SKM-1 (cell line): ENCODE measurements around the gene CAMKMT.
"Not testable (repeated sequence)": the region's sequence is repeated elsewhere in the genome, so short reads cannot be mapped to it uniquely, and the experiment has no call there.

Experiments
- DNase-seq: peaks from one replicate; lab custom pipeline; 2025; ENCODE audit not compliant: unreplicated experiment; lab: John Stamatoyannopoulos, UW

The CAMKMT gene

DNA sequence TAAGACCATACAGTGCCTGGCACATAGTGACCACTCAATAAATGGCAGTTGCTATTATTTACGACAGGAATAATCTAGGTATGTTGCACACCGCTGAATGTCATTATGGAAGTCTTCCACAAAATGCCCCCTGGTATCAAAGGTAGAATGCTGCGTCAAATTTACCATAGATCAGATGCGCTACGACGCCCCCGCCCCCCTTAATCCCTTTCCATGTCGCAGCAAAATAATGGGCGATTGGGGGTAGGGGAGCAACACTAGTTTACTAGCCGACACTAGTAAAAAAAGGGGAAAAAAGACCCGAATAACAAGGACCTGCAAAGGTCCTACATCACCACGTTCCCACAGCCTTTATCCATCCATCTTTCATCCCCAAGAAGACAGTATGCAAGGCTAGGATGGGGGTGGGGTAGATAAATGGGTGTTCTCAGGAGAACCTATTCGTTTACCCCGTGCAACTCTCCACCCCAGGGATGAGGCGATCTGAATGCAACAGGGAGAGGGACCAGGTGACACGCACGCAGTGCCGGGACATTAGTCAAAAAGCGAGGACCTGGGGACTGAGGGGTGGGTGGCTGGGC is 908 bp upstream of the CAMKMT start:
- DNase-seq, result no peak

DNA sequence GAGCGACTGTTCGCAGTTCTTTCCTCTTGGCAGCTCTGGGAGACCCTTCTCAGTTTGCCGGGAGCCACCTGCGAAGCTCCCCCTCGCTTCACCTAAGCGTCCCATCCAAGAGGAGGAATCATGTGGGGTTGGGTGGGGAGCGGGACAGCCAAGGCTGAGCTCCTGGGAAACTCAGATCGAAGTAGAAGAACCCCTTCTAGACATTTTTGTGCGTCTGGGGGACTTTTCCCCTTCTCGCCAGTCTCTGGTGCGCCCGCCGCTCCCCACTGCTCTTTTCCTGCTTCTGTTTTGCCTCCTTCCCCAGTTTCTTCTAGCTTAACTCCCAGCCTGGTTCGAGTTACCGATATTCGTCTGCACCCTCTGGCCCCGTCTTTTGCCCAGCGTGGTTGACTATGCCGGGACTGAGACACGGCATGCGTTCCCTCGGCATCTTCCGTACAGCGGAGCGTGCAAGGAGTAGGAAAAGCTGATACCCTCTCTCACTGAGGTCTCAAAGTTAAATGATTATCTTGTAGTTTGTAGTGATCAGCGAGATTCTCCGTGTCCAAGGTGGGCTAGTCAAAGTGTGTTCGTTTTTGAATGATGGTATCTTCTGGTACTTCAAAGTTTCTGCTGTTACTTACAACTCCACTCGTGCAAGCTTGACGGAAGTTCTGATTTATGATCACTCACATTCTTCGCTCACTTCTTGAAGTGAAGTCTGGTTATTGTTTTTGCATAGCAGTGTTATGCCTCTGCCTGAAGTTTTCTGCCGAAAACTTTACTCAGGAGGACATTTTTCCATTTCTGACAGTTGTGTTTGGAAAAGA is 664 bp downstream of the CAMKMT start:
- DNase-seq, result peak; percentile 33

DNA sequence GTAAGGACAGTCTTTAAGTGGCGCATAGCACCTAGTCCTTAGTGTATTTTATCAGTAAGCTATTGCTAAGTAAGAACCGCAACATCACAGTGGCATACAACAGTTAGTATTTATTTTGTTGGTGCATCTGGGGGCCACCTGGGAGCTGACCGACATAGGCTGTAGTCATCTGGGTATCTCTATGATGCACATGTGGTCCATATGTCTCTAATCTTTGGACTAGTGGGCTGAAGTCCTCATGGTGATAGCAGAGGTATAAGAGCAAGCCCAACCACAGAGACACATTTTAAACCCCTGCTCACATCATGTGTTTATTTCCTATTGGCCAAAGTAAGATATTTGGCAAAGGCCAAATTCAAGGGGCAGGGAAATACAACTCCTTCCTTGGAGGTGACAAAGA is 2.9 kb downstream of the CAMKMT start:
- no peak for DNase-seq

DNA sequence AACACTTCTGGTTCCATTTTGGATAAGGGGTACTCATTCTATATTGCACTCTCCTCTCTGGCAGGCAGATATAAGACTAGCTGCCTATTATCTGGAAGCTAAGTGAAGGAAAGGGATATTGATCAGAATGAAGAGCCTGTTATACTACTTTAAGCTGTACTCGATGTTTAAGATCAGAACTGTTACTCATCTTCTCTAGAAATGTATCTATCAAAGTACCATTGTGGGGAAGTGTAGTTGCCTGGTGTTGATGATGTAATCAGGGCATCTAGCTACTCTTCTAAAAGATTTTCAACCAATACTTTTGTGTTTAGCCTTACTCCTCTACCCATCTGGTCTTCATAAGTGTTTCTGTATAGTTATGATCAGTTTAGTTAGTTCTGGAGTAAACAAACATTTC is 5.8 kb downstream of the CAMKMT start:
- DNase-seq, result no peak

DNA sequence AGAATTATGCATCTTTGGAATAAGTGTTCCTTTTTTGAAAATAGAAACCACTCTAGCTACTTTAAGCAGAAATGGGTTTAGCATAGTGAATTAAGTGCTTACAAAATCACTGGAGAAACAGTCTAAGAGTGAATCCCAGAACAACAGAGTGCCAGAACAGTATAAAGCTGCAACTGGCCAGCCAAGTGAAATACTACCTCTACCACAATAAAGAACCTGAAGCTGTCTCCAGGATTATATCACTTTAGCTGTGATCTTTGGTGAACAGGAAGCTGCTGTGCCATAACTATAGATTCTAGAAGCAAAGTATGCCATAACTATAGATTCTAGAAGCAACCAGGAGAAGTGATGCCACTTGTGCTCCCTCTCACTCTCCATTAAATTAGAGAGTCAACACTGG is 7.6 kb downstream of the CAMKMT start:
- no peak for DNase-seq

DNA sequence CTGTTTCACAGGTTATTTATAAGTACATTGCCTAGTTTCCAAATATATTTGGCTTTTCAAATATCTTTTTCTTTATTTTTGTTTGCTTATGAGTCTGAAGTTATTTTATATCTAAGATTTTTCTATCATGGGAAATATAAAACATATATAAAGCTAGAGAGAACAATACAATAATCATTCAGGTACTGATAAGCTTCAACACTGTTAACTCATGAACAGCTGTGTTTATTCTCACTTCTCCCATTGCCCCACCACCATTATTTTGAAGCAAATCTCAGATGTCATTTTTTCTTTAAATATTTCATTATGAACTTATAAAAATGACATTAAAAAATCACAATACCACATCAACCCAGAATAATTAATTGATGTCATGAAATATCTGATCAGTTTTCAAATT is 9.7 kb downstream of the CAMKMT start:
- DNase-seq, result no peak

DNA sequence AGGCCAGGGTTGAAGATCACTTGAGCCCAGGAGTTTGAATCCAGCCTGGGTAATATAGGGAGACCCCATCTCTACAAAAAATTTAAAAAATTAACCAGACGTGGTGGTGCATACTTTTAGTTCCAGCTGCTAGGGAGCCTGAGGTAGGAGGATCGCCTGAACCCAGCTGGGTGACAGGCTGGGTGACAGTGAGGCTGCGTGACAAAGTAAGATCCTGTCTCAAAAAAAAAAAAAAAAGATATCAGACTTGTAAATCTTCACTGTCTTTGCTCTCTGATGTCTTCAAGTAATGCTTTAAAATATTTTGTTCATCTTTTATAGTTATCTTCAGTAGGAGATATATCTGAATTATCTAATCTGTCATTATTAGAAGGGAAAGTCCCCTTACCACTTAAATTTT is 10.5 kb downstream of the CAMKMT start:
- DNase-seq, result no peak

DNA sequence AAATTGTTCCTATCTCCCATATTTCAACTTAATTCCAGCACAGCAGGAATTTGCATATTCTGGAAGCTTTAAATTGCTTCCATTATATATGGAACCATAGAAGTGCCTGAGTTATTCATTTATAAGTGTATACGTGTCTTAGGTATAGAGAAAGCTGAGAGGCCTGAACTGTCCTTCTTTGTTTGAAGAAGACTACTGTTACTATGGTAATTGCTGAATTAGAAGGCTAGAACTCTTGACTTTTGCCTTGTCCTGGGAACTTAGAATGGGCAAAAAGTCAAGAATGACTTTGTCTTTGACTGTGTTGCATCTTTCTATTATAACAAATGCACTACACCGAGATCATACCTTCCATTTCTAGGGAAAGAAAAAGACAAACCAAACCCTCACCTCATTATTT is 15.7 kb downstream of the CAMKMT start:
- DNase-seq, result no peak

DNA sequence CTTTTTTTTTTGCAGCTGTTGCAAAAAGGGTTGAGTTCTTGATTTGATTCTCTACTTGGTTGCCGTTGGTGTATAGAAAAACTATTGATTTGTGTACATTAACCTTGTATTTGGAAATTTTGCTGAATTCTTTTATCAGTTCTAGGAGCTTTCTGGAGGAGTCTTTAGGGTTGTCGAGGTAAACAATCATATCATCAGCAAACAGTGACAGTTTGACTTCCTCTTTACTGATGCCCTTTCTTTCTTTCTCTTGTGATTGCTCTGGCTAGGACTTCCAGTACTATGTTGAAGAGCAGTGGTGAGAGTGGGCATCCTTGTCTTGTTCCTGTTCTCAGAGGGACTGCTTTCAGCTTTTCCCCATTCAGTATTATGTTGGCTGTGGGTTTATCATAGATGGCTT is 23.5 kb downstream of the CAMKMT start:
- not testable (repeated sequence) for DNase-seq

DNA sequence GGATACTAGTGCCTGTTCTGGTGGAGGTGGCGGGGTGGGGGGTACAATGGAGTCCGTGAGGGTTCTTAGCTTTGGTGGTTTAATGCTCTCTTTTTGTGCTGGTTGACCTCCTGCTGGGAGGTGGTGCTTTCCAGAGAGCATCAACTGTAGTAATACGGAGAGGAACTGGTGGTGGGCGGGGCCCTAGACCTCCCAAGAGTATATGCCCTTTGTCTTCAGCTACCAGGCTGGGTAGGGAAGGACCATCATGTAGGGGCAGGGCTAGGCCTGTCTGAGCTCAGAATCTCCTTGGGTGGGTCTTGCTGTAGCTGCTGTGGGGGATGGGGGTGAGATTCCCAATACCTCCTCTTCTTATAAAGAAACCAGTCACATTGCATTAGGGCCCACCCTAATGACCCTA is 27.1 kb downstream of the CAMKMT start:
- no peak for DNase-seq

DNA sequence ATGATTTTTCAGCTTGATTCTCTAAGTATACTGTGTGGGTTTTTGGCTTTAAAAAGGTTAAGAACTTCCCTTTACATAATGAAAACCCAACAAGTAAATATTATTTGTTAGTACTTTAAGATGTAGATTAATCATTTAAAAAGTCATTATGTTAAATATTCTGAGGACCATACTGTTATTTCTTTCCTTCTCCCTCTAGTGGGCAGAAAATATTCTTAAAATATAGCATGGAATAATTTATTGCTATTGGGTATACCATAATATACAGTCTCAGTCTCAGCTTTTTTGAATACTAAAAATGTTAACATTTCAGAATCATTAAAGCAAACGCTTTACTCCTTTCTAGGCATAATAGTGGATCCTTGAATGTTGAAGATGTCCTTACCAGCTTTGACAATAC is 28.1 kb downstream of the CAMKMT start:
- no peak for DNase-seq

DNA sequence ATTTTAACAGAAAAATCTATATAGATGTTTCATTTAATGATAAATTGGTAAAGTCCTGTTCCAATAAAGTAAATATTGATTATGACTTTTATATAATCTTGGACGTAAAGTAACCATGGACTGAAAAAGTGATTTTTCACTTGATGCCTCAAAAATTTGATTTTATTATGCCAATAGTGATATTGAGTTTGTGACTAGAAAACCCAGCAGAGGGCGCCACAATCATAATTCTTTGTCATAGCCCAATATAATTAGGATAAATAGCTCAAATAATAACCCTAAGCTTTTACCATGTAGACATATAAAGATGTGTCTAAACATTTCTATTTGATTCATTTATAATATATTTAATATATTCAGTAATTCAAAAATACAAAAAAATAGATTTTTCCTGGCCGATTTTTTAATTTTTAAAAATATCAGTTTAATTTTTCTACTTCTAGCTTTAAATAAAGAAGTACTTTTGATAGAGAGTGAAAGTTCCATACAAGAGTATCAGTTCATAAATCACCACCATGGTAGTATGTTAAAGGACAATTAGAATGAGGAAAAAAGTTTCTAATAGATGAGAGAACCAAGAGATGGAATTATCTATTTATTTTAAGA is 30.7 kb downstream of the CAMKMT start:
- peak; percentile 22 for DNase-seq

DNA sequence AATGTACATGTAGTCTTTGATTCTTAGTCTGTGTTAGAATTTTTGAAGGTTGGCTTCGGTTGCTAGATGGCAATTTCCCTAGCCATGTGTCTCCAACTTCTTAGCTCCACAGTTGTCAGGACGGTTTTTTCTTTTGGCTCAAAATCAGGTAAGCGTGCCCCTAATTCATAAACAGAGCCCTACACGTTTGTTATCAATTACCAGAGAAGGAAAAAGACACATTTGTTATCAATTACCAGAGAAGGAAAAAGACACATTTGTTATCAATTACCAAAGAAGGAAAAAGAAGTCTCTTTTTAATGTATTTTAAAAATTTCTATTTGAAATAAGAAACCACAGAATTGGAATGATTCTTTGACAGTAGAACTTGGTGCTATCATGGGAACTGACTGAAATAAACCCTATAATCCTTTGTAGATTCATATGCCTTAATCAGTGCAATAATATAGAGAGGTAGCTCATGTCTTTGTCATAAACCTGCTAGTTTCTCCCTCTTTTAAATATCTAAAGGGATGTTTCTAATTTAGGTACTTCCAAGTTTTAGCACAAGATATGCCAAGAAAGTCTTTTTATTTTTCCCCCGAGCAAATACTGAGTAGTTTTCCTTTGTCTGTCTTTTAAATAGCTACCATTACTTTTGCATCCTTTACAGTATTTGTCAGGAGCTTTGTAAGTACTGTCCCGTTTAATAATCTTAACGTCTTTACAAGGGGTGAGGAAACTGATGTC is 35.9 kb downstream of the CAMKMT start:
- DNase-seq, result no peak

DNA sequence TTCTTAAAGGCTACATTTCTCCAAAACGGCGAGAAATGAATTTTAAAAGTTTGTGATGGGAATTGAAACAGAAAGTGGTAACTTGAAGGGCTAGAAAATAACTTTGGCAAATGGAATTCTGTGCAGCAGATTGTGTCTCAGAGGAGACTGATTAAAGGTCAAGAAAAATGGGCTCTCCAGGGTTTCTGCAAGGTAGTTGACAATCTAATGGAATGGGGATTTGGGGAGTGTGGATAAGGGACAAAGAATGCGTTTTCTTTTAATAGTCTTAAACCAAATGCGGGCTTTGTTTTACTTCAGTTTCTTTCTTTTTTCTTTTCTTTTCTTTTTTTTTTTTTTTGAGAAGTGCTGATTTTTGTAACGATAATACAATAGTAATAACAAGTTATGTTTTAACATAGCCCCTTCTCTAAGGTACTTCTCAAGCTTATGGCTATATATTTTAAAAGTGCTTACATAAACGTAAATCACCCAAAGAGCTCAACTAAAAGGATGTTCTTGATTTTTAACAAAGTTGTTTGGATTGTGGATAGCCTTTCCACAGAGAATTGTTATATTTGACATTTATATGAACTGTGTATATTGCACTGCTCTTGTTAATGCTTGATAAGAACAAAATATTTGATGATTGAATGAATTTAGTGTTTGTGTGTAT is 36.6 kb downstream of the CAMKMT start:
- DNase-seq, result no peak

DNA sequence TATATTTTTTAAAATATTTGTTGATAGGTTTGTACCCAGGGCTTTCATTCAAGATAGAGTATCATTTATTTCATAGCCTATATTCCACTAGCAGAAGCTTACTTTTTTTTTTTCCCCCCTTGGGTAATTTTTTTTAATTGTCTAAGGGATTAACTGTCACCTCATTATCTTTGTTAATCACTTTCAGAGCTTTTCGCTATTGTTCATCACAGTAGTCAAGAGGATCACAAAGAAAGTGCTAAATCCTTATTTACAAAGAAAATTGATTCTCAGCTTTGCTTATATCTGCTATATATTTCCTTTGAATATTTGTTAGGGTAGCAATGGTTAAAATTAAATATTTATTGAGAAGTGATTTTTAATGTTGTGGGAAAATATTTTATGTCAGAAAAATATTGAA is 59.0 kb downstream of the CAMKMT start:
- DNase-seq, result no peak

DNA sequence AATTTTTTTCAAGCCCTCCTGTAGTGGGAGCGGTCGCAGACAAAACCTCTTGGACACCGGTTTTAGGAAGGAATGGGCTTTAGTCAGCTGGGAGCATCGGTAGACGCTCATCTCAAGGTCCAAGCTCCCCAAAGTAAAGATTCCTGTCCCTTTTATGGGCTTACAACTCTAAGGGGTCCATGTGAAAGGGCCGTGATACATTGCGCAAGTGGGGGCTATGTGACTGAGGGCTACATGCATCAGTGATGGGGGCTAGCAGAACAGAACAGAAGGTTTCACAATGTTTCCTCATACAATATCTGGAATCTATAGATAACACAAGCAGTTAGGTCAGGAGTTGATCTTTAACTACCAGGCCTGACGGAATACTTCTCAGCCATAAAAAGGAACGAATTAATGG is 62.5 kb downstream of the CAMKMT start:
- no peak for DNase-seq

DNA sequence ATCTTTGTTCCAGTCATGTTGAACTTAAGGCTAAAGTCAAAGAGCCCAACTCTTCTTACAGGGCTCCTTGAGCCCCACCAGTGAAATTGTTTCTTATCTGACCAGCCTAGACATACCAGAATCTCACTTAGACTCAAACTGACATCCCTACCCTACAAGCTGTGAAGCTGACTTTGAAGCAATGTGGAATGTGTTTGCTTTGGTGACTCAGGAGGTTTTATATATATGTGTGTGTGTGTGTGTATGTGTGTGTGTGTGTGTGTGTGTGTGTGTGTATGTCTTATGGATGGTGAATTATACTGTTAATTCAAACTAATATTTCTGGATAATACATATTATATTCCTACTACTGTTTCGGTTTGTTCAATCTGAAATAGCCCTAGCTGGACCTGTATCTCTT is 67.3 kb downstream of the CAMKMT start:
- no peak for DNase-seq

DNA sequence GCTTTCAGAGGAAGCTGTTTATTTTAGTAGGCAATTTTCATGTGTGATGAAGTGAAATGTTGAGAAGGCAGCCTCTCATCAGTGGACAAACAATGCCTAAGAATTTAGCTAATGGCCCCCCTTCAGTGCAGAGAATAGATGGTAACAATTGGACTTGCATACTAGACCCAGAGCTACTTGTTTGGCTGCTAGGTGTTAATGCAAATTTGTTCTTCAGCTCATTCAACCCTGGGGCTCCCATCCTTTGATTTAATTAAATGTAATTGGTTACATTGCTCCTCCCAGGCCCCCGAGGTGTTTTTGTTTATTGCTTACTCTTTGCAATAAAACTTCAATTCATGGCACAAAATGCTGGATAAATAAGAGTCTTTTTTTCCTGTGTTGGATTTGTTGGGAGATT is 68.6 kb downstream of the CAMKMT start:
- no peak for DNase-seq

DNA sequence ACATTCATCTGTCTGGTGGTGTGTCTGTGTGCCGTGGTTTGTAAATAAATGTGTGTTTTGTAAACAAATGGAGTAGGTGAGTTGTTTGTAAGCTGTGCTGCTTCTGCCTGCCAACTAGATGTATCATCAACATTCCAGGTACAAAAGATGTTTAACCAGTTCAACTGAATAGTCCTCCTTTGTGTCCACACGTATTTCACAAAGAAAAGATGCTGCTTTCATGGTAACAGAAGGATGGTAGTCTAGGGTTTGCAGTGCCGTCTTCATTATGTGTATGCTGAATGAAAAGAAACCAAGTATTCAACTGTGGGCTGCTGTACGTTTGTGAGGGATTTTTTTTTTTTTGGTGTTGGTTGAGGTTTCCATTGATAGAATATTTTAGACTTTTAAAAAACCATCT is 72.1 kb downstream of the CAMKMT start:
- DNase-seq, result no peak

DNA sequence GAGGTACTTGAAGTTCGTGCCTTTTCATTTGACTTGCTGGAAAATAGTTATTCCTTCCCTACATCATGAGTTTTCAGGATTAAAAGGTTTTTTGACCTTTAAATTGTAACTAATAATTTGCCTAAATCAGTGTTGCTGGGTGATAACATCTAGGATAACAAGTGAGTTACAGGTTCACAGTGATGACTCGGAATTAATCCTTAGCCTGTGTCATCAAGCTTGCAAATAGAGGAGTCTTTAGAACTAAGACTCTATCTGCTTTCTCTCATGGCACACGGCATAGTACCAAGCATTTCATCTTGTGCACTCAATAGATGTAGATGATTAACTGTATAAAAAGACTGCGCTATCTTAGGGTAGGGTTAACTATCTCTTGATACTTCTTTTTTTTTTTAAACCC is 79.5 kb downstream of the CAMKMT start:
- no peak for DNase-seq

DNA sequence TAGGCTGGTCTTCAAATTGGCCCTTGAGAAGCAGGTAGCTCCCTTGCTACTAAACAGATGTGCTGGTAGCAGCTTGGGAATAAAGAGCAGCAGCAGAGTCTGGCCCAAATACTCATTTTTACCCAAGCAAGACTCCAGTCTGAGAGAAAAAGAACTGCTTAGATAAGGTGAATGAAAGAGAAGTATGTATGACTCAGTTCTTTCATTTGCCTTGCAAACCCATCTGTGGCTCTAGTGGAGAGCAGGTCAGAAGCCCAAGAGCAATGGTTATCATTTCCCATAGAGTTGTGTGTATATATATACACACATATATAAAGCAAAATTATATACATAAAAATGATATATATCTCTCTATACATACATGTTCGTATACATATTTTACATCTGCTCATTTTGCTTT is 80.3 kb downstream of the CAMKMT start:
- no peak for DNase-seq
